Measurements from ENCODE around the gene EIF3A.

DNA sequence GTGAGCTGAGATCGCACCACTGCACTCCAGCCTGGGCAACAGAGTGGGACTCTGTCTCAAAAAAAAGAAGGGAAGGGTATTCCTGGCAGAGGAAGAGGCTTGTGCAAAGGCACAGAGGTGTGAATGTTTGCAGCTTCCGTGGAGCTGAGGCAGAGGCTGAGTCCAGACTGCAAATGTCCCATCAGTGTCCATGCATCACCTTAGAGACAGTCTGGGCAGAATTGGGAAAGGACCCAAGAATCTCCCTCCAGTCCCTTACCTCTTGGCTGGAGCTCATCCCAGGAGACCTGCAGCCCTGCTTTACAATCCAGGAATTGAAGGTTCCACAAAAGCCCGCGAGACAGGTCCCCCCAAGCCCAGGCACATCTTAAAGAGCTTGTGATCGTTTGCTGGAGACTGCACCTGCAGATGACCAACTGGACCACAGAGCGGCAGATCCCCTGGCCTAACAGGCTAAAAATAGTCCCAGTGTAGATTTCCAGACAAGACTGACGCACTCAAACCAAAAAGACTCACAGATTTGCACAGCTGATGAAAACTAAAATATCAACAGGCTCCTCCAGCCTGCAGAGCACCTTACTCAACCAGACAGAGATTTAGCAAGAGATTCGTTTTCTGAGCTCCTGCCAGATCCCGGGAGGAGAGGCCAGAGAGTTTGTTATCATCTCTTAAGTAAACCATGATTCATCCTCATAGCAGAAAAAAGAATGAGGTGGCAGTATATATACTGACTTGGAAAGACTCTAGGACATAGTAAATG lies 74.0 kb downstream of the EIF3A start:
- TF ChIP-seq, protein P1, sequence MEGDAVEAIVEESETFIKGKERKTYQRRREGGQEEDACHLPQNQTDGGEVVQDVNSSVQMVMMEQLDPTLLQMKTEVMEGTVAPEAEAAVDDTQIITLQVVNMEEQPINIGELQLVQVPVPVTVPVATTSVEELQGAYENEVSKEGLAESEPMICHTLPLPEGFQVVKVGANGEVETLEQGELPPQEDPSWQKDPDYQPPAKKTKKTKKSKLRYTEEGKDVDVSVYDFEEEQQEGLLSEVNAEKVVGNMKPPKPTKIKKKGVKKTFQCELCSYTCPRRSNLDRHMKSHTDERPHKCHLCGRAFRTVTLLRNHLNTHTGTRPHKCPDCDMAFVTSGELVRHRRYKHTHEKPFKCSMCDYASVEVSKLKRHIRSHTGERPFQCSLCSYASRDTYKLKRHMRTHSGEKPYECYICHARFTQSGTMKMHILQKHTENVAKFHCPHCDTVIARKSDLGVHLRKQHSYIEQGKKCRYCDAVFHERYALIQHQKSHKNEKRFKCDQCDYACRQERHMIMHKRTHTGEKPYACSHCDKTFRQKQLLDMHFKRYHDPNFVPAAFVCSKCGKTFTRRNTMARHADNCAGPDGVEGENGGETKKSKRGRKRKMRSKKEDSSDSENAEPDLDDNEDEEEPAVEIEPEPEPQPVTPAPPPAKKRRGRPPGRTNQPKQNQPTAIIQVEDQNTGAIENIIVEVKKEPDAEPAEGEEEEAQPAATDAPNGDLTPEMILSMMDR (IDR thresholded peaks at IDR 0.05; ENCODE audit: insufficient read depth, low read length, poor library complexity, severe bottlenecking): no peak
- TF ChIP-seq EZH2phosphoT487 (conservative IDR thresholded peaks at IDR 0.05; ENCODE audit: low read length): no peak
